ENCODE measurements around the gene SMARCD1.

The SMARCD1 gene

DNA sequence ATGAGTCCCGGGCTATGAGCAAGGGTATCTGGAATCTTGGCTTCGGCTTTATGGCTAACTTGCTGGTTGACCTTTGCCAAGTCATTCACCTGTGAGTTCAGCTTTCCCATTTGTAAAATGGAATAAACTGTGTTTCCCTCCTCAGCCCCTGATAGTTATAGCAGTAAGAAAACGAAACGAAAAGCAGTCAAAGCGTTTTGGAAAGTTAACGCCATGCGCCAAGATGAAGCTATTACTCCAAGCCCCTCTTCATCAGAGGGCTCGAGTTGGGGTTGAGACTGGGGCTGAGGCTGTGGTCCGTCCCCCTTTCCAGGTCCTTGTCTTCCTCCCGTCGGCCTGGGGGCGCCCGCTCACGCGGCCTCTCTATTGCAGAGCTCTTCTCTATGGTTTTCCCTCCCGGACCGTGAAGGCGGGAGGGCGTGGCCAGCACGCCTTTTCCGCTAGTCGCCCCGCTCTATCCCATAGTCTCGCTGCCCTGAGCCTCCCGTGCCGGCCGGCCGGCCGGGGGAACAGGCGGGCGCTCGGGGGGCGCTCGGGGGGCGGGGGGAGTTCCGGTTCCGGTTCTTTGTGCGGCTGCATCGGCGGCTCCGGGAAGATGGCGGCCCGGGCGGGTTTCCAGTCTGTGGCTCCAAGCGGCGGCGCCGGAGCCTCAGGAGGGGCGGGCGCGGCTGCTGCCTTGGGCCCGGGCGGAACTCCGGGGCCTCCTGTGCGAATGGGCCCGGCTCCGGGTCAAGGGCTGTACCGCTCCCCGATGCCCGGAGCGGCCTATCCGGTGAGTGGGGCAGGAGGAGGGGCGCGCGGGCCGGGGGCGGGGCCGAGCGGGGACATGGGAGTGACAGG lies at the start of gene SMARCD1:
SMARCD1 (plus strand) TSS at position 568 of the 840 bp plus-strand sequence; CDS start at position 596, 28 bp downstream.
- peak; percentile 86 for DNase-seq

DNA sequence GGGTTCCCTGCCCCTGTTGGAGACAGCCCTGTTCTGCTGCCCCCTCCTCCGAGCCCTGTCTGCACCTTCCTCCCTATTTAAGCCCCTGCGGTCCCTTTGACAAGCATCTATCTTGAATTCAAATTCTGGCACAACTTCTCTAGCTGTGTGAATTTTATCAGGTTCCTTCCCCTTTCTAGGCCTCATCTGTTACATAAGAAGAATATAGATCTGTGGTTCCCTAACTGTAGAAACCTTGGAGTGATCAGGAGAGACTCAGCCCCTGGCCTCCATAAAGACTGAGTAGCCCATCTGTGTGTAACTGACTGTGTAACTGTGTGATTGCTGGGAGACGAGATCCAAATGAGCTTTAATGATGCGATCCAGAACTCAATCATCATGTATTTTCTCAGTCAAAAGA lies 46.8 kb upstream of the SMARCD1 start:
- no peak for DNase-seq

DNA sequence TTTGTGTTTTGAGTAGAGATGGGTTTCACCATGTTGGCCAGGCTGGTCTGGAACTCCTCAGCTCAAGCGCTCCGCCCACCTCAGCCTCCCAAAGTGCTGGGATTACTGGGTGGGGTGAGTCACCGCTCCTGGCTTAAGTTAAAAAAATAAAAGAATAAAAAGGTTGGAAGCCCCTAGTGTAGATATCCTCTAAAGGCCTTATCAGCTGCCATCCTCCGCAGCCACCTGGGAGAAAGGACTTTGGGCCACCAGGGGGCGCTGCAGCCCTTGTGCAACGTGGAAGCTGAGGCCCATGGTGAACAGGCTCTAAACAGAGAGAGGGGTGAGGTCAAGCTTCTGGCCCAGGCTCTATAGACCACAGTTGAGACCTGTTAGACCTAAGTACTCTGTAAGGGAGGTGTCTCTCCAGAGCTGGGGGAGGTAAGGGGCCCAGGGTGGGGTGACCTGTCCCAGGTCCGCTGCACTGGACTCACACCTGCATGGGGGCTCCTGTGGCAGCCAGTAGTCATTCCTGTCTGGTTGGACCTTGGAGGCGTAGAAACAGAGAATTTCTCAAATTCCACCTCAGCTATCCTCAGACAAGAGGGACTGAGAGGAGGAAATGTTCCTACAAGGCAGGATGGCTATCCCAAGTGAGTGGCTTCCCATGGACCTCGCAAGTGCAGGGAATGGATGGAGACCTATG lies 45.8 kb upstream of the SMARCD1 start:
- DNase-seq, result no peak

DNA sequence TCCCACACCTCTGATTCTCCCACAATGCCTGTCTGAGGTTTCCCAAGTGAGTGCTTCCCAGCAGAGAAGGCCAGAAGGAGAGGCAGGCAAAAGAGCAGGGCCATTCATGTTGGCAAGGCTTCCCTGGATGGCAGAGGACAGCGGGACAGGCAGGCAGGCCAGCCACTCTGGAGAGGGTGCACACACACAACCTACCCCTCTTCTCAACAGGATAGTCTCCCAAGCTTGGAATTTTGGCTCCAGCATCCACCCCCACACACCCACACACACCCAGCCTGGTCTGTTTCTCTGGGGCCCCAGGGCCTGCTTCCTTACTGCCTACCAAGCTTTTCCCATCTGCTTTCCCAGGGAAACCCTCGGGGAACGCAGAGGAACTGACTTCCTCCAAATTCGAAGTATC lies 44.5 kb upstream of the SMARCD1 start:
- DNase-seq, result no peak

DNA sequence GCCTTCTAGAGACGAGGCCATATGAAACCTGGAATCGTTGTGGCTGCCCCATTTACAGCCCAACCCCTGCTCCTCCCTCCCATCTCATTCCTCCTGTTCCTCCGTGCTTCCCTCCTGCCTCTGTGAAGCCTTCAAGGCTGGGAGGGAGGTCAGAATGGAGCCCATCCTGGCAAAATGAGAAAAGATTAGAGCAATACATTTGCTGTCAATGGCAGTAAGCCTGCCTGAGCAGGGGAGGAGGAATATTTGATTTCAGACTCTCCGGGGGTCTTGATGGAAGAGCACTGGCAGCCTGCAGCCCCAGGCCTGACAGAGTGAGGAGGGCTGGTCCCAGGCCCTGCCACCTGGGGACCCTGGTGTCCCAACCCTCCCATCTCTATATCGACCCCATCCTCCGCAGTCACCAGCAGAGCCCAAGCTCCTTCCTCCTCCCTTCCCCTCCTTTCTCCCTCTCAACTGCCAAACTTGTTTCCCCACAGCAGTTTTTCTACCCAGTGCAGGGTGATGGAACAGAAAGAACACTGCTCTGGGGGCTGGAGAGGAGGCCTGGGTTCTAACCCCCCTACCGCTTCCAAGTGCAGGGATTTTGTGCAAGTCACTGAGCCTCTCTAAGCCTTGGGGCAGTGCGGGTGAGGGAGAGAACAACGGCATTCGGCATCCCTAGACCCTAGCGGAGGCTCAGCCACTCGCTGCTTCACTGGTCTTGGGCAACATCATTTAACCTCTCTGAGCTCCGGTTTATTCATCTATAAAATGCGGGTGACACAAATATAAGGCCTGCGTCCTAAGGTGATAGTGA lies 43.9 kb upstream of the SMARCD1 start:
- DNase-seq, result no peak

DNA sequence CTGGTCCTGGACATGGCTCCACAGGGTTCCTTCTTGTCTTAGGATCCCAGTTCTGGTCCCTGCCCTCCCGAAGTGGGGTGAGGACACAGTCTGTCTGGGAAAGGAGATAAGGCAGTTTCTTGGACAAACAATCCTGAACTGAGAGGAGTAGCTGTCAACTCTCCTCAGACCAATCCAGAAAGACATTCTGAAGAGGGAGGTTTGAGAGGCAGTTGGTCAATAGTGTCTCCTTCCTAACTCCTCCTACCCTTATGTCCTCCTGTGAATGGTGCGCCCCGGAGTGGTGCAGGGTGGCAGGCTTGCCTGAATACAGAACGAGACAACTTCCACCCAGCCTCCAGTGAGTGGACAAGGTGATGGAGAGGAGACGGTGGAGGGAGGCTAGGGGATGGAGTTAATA lies 43.2 kb upstream of the SMARCD1 start:
- no peak for DNase-seq

DNA sequence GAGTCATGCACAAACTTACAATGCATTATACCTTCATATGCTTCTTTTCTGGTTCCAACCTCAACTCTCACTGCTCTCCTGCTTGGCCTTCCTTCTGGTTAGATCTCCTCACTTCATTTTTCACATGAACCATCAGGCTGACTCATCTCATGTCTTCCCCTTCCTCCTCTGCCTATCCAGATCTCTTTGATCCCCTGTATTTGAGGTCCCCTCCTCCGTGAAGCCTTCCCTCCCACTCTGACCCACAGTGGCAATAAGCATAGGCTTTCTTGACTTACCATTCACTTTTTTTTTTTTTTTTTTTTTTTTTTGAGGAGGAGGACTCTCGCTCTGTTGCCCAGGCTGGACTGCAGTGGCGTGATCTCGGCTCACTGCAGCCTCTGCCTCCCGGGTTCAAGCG lies 42.4 kb upstream of the SMARCD1 start:
- DNase-seq, result no peak

DNA sequence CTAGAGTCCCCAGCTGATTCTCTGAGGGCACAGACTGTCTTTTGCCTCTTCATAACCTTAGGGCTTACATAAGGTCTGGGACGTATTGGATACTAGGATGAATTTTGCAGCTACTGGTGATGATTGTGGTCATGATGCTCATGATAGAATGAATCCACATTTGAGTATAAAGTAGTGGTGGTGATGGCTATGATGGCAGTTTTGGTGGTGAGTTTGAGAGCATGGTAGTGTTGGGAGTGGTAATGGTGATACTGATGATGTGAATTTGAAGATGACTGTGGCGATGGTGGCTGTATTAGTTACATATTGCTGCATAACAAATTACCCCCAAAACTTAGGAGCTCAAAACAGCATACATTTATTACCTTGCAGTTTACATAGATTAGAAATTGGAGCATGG lies 41.8 kb upstream of the SMARCD1 start:
- DNase-seq, result no peak

DNA sequence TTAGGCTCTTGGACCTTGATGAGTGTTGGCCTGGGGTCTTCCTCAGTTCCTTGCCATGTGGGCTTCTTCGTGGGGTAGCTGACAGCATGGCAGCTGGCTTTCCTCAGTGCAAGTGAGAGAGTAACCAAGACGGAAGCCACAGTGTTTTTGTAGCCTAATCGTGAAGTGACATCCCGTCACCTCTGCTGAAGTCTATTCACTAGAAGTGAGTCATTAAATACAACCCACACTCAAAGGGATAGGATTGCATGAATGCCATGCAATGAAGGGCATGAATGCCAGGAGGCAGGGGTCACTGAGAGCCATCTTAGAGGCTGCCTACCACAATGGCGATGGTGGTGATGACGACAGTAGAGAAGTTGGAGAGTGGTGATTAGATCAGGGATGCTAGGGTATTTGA lies 41.3 kb upstream of the SMARCD1 start:
- DNase-seq, result no peak

DNA sequence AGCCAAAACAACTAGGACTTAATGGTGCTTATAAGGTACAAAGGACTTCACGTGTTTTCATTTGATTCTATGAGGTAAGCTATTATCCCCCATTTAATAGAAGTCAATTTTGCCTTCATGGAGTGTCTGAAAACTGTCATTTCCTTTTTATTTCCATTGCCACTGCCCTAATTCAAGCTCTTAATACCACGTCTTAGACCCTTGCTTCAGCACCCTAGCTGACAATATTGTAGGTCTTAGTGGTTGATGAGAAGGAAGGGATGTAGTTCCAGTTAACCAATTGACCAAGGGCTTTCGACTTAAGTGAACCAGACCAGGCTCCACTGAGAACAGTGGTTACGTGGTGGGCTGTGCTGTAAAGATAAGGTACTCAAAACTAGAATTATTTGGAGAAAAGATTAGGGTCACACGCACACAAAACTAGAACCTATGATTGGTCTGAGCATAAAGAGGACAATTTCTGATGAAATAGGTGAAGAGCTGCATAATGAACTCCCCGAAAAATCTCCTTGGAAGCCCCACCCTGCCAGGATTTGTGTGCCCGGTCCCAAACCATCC lies 37.4 kb upstream of the SMARCD1 start:
- no peak for DNase-seq

DNA sequence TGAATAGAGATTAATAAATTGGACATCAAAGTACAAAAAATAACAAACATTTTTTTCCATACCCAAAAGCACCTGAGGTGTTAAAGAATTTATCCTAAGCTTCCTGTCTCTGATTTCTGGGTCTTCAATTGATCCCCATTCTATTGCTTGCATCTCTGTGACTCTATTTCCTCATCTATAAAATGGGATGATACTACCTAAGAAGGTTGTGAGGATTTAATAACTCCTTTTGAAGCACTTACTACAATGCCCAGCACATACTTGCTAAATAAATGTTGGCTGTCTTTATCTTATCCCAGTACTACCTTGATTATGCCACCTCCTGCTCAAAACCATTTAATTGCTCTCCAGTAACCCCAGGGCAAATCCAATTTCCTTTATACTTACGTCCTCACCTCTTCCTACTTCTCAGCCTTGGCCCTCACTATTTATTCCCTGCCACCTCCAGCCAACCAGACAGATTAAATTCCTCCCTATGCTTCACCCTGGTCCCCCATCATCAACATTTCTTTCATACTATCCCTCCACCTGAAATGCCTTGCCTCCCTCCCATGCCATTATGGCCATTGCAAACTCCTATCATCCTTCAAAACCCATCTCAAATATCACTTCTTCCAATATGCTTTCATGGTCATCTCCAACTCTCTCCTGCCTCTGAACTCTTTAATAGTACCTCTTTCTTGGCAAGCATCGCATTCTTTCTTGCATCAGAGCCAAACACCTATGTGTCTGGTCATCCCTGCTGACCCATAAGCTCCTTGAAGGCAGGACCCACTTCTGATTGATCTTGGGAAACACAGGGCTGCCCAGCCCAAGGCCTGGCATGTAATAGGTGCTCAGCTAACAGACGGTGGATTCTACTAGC lies 35.7 kb upstream of the SMARCD1 start:
- DNase-seq, result no peak

DNA sequence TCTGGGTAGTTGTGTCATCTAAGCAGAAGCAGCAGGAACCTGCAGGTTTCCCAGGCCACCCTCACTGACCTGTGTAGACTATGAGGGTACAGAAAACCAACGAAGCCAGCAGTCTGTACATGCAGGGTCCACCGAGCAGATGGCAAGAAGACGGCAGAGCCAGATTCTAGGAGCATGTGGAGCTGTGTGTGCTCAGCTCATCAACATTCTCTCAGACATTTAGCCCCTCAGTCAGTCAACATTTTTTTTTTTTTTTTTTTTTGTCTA lies 35.1 kb upstream of the SMARCD1 start:
- DNase-seq, result no peak

DNA sequence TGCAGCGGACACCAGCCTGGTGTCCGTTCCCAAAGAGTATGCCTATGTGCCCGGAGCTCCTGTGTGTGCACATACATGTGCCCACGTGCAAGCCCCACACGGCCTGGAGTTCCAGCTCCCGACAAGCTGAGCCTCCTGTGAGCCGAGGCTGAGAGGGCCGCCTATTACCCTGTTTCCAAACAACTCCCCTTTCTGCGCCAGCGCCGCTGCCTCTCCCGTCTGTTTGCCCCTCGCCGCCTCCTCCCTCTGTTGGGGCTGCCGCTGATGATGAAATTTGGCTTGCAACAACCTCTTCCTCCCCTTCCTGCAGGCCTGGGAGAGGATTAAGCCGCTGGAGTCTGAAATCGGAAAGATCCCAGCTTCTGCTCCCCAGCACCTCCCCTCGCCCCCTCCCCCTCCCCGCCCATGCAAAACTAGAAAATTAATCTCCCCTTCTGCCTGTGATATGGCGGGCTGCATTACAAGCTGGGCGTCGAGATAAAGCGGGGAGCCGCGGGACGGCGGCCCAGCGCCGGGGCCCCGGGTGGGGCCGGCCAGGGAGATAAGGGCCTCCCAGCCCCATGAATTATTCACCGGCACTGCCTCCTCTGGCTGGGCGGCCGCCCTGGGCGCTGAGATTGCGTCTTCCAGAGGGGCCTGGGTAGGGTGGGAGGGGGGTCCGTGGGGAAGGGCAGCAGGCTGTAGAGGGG lies 34.6 kb upstream of the SMARCD1 start:
- DNase-seq, result no peak

DNA sequence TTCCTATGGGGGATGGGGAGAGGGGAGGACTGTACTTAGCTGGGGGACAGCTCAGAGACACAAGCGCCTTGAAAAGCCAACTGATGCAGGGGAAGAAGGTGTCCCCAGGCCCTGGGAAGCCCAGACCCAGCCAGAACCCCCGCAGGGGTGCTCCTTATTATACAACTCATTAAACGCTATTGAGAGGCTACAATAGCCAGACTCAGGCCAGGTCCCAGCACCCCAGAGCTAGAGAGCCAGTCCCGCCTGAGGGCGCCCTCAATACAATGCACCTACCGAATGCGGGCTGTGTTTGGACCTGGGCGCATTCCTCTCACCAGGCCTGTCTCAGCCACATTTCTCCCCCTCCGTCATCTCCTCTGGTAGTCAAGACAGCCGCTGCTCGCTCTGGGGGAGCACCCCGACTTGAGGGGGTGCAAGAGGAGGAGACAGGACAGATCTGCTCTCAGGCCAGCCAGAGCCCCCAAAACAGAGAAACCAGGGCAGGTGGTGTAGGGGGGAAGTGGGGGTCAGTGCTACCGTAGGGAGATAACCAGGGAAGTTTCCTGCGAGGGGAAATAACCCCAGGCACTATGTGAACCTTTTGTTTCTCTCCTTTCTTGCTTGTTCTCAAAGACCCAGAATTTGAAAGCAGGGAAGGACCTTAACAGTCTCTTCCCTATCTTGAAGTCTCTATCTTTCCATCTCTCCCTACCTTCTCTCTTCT lies 33.9 kb upstream of the SMARCD1 start:
- DNase-seq, result no peak

DNA sequence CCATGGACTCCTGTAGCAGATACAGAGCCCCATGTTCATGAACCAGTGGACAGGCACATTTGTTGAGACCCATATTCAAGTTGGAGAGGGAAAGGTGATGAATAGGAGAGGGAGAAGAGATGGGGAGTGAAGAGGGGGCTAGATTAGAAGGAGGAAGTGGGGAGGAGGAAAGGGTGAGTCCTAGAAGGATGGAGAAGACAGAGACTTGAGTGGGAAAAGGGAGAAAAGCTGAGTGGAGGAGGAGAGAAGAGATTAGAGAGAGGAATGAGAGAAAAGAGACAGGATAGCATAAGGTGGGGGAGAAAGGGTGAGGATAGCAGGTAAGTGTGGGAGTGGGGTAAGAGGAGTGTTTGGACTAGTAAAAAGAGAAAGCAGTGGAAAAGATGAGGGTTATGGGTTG lies 32.6 kb upstream of the SMARCD1 start:
- no peak for DNase-seq

DNA sequence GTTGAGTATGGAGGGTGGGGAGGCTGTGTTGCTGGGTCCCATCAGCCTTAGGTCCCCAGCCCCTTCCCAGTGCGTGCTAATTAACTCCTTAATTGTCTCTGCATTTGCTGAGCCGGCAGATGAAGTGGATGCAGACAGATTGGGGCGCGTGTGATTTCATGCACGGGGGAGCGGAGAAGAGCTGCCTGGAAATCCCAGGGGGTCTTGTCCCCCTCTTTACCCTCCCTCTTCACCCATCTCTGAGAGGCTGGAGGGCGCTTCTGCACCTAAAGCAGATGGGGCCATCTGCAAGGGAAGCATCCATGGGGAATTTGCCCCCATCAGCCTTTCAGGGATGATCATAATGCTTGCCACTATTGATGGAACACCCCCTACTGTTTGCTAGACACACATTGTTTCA lies 32.2 kb upstream of the SMARCD1 start:
- no peak for DNase-seq

DNA sequence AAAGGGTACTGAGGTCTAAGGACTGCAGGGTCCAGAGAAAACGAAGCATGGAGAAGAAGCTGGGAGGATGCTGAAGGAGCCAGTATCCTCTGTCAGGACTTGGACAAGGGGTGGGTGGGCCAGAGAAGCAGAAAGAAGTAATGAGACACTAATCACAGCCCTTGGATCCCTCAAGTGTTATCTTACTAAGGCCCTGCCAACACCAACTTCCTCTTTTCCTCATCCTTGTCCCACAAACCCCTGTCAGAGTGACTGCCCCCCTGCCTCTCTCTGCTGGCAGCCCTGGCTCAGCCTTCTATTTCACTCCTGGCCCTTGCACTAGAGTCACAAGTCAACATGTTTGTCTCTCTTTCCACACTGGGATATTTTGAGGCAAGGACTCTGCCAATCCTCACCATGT lies 31.6 kb upstream of the SMARCD1 start:
- DNase-seq, result no peak

DNA sequence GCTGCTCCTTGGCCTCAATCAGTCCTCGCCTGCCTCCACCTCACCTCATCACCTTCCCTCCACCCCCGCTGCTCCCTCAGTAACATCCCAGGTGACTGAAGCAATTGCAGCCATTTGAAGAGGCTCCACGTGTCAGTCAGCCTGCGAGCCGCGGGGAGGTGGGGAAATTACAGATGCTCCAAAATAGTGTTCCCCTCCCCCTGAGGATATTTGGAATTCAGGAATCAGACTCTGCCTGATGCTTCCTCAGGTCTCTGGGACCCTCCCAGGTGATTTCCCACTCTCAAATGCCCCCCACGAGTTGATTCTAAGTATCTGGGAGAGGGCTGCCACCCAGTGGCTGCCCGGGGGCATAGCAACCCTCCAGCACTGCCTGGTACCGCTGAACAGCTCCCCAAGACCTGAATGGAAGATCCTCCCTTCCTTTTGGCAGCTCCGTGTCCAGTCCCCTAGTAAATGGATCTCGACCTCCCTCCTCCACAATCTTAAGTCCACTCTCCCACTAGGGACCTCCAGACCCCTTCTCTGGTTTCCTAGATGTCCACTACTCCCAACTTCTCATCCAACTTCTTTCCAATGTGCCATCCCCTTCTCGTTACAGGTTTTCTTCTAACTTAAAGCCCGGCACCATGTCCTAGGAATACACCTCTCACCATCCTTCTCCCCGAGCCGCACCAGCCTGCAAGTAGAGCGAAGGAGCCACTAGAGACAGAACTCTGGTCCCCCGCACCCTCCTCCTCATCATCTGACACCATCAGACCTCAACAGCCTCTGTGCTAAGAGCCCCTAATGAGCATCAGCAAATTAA lies 29.1 kb upstream of the SMARCD1 start:
- DNase-seq, result peak; percentile 39

DNA sequence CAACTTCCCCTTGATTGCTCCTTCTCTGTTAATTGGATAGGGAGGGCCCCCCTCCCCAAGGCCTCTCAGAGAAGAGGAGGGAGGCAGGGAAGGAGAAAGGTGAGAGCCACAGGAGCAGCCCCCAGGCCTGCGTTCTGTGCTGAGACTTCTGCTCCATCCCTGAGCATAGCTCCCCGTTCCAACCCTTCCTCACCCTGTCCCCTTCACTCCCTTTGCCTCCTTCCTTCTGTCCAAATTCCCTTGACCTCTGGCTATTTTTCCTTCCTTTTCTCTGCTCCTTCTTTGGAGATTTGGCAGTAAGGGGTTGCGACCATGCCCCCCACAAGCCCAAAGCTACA lies 28.5 kb upstream of the SMARCD1 start:
- DNase-seq, result no peak

DNA sequence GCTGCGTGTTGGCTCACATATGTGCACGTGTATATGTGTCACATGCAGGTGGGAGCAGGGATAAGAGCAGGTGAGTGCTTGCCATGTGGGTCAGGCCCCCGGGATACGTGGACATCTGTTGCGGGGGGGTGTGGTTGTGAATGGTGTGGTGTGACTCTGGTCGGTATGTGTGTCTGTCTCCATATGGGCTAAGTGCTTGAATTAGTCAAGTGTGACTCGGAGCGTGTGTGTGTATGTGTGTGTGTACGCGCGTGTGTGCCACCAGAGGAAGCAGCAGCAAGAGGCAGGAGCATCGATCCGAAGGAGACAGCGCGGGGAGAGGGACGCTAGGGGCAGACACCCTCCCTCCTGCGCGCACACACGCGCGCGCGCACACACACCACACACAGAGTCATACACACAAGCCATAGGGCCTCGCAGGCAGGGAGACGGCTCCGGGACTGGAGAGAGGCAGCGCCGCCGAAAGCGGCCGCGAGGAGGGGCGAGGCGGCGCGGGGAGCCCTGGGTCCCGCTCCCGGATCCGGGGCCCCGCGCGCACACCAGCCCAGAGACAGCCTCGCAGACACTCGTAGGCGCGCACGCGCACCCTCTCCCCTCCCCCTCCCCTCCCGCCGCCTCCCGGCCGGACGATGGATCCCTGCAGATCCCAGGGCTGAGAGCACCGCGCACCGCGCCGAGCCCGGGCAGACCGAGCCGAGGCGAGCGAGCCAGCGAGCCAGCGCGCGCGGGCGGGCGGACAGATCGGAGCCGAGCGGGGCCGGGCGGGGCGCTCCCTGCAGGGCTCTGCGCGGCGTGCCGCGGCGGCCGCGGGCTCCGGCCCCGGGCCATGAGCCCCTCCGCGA lies 27.9 kb upstream of the SMARCD1 start, which contains the start of gene ASIC1:
ASIC1 (plus strand) TSS at position 597 of the 842 bp plus-strand sequence. CDS start 1,171 bp downstream, outside the sequence.
- DNase-seq, result no peak

All from NCI-H2081 treated with DMSO at 0.1 percent for 48 hours (cell line).